ENCODE results near the gene CHRND.

CHRND gene

GRCh38 chr2:232502911-232503808 lies 22.8 kb upstream of the CHRND start:
- no peak overlapping the region; the same call in 1 of the 2 replicates for H3K27ac ChIP-seq
- TF ChIP-seq CTCF (conservative IDR thresholded peaks at IDR 0.05): no peak

GRCh38 chr2:232503809-232504323 lies 22.1 kb upstream of the CHRND start:
- H3K27ac ChIP-seq: no peak overlapping the region
- TF ChIP-seq CTCF (conservative IDR thresholded peaks at IDR 0.05): no peak

- TF ChIP-seq CTCF (conservative IDR thresholded peaks at IDR 0.05): no peak
- H3K27ac ChIP-seq: no peak overlapping the region
Observed at GRCh38 chr2:232504438-232504837, 21.5 kb upstream of the CHRND start.

- TF ChIP-seq CTCF (conservative IDR thresholded peaks at IDR 0.05): no peak
Observed at GRCh38 chr2:232505856-232506255, 20.1 kb upstream of the CHRND start.

GRCh38 chr2:232506709-232507108 lies 19.3 kb upstream of the CHRND start:
- no peak for TF ChIP-seq CTCF (conservative IDR thresholded peaks at IDR 0.05)
- no peak overlapping the region for H3K27ac ChIP-seq

More at GRCh38 chr2:232505856-232506255, 20.1 kb upstream of the CHRND start:
- no peak overlapping the region for H3K27ac ChIP-seq

GRCh38 chr2:232508251-232508650 lies 17.7 kb upstream of the CHRND start:
- TF ChIP-seq CTCF (conservative IDR thresholded peaks at IDR 0.05): no peak

GRCh38 chr2:232511336-232511890 lies 14.5 kb upstream of the CHRND start:
- TF ChIP-seq CTCF (conservative IDR thresholded peaks at IDR 0.05): no peak
- H3K27ac ChIP-seq: no peak overlapping the region

More at GRCh38 chr2:232508251-232508650, 17.7 kb upstream of the CHRND start:
- H3K27ac ChIP-seq: no peak overlapping the region
